ENCODE results near the gene MAPK7.

Gene MAPK7

DNA sequence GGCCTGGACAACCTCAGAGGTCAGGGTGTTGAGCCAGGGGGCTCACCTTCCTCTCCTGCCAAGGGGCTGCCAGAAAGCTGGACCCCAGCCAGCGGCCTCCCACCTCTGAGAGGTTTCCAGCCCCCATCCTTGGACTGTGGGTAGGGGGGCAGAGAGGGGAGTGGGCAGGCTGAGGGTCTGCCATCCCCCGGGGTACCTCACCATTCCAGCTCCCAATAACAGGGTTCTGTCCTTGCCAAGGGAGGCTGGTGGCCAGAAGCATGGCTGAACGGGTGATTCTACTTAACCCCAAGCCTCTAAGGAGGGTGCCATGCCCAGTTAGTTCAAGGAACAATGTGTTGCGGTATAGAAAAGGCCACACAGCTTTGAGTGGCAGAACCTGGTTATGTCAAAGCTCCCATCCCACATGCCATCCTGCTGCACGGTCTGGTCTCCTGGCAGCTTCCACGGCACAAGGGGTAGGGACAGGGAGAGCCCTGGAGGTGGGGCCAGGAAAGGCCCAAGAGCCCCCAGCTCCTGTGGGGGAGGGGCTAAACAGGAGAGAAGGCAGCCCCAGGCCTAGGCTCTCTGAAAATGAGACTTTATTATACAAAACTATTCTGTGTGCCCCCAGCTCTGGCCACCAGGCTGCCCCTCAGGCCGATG is 35.6 kb upstream of the MAPK7 start:
- DNase-seq (ENCODE audit: low read depth), result no peak

DNA sequence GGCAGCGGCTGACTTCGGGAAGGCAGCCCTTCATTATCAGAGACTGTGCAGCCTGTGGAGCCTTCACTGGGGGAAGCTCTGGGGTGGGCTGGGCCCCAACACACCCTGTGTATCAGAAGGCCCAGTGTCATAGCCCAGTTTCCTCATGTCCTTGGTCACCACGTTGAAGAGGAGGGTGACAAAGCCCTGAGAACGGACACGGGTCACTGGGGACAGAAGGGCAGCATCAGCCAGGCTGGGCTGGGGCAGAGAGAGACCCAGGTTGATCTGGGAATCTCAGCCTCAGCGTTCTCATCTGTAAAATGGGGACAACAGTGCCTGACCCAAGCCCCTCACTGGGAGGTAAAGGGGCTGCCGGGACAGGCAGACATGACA is 35.1 kb upstream of the MAPK7 start:
- no peak for DNase-seq (ENCODE audit: low read depth)
- TF ChIP-seq, protein P1, sequence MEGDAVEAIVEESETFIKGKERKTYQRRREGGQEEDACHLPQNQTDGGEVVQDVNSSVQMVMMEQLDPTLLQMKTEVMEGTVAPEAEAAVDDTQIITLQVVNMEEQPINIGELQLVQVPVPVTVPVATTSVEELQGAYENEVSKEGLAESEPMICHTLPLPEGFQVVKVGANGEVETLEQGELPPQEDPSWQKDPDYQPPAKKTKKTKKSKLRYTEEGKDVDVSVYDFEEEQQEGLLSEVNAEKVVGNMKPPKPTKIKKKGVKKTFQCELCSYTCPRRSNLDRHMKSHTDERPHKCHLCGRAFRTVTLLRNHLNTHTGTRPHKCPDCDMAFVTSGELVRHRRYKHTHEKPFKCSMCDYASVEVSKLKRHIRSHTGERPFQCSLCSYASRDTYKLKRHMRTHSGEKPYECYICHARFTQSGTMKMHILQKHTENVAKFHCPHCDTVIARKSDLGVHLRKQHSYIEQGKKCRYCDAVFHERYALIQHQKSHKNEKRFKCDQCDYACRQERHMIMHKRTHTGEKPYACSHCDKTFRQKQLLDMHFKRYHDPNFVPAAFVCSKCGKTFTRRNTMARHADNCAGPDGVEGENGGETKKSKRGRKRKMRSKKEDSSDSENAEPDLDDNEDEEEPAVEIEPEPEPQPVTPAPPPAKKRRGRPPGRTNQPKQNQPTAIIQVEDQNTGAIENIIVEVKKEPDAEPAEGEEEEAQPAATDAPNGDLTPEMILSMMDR (conservative IDR thresholded peaks at IDR 0.05; ENCODE audit: control insufficient read depth, insufficient read depth, low read depth, low read length), result no peak
- H3K4me3 ChIP-seq (ENCODE audit: control insufficient read depth, low read depth, low read length), result no peak overlapping the region

More for the DNA sequence above, 35.6 kb upstream of the MAPK7 start:
- TF ChIP-seq, protein P1 (conservative IDR thresholded peaks at IDR 0.05; ENCODE audit: control insufficient read depth, insufficient read depth, low read depth, low read length), result no peak
- H3K4me3 ChIP-seq (ENCODE audit: control insufficient read depth, low read depth, low read length), result no peak overlapping the region

DNA sequence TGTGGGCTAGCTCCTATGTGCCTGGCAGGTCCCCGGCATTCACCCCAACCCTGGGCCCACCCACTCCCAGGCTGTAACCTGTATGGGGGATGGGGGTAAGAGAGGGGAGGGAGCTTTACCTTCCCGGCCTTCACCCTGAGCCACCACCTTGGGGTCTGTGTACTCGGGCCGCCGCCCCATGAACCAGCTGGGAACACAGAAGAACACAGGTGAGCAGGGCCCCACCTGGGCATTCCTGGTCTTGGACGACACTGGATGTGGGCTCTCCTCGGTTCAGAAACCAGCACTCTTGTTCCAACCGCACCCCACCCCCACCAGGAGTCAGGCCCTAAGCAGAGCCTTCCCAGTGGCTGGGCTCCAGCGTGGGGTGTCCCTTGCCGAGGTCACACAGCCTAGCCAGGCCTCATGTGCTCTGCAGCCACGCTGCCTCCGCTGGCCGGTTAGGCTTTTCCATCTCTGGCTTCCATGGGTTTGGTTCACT is 34.6 kb upstream of the MAPK7 start:
- TF ChIP-seq, protein P1 (conservative IDR thresholded peaks at IDR 0.05; ENCODE audit: control insufficient read depth, insufficient read depth, low read depth, low read length), result no peak
- no peak for DNase-seq (ENCODE audit: low read depth)
- no peak overlapping the region for H3K4me3 ChIP-seq (ENCODE audit: control insufficient read depth, low read depth, low read length)

DNA sequence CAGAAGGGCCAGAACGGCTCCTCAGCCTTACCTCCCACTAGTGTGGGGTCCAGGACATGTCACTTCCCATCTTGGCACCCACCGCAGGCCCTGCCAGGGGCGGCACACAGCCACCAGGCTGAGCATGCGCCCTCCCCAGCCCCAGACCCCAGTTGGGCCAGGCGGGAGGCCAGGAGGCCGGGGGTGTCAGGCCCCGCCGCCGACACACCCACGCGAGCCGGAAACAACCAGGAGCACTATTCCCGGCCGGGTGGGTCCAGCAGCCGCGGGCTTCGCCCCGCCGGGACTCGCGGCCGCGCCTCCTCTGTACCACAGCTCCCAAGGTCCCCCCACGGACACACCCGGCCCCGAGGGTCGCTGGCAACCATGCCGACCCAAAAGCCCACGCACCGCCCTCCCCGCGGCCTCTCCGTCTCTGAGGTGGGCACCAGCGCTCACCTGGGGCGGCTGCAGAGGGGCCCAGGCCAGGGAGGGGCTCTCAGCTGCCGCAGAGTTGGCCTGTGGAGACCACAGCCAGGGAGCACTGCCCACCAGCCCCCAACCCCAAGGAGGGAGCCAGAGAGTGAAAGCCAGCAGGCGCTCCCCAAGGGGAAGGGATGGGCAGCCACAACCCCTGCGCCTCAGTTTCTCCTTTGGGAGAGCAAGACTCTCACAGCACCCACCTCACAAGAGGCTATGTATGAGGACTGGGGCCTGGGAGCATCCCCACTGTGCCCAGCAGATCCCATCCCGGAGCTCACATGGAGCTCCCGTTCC is 33.8 kb upstream of the MAPK7 start:
- no peak overlapping the region for H3K4me3 ChIP-seq (ENCODE audit: control insufficient read depth, low read depth, low read length)
- DNase-seq (ENCODE audit: low read depth), result no peak
- TF ChIP-seq, protein P1 (conservative IDR thresholded peaks at IDR 0.05; ENCODE audit: control insufficient read depth, insufficient read depth, low read depth, low read length), result no peak

DNA sequence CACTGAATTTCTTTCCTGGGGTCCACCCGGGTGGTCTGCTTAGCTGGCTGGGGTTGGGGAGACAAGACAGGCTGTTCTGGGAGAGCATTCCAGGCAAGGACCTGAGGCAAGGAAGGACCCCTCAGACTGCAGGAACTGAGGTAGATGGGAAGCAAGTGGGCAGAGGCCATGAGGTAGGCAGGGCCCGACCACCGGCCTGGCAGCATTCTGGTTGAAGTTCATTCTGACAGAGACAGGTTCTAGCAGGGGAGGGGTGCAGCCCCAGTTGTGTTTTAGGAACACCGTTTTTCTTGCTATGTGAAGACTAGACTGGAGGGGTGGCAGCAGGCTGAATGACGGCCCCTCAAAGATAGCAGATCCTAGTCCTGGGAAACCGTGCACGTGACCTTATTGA is 33.2 kb upstream of the MAPK7 start:
- no peak for DNase-seq (ENCODE audit: low read depth)
- H3K4me3 ChIP-seq (ENCODE audit: control insufficient read depth, low read depth, low read length), result no peak overlapping the region
- TF ChIP-seq, protein P1 (conservative IDR thresholded peaks at IDR 0.05; ENCODE audit: control insufficient read depth, insufficient read depth, low read depth, low read length), result no peak

DNA sequence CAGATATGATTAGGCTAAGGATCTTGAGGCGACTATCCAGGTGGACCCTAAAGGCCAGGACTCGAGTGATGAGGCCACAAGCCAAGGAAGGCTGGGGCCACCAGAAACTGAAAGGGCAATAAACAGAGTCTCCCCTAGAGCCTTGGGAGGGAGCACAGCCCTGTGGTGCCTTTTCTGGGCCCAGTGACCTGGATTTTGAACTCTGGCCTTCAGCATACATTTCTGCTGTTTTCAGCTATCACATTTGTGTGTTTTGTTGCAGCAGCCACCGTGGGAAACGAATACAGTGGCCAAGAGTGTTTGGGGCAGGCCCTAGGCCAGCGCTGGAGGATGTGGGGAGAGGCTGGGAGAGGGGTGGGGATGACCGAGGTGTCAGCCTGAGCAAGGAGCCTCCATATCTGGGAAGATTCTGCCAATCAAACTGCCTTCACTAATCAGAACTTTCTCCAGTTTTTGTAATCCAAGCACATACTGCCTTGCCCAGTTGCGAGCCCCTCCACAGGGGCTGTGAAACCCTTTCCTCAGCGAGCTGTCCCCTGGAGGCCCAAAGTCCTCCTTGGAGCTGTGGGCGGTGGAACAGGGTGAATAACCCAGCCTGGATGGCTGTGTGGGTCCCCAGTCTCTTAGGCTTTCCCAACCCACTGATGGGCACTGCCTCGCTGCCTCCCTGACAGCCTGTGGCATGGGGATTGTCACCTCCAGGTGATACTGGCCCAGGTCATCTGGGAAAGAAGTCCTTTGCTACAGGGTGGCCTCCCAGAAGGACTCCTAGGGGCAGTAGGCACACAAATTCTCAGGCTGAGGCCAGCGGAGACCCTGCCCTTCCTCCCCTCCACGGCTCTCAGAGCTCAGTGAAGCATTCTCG is 32.6 kb upstream of the MAPK7 start:
- DNase-seq (ENCODE audit: low read depth), result no peak
- TF ChIP-seq, protein P1 (conservative IDR thresholded peaks at IDR 0.05; ENCODE audit: control insufficient read depth, insufficient read depth, low read depth, low read length), result no peak
- H3K4me3 ChIP-seq (ENCODE audit: control insufficient read depth, low read depth, low read length), result no peak overlapping the region
